AG08396 (cell line): ENCODE measurements around the gene GPR42.
"Not testable (repeated sequence)": the region's sequence is repeated elsewhere in the genome, so short reads cannot be mapped to it uniquely, and the experiment has no call there.

ENCODE experiments used
- DNase-seq: peaks from one replicate; pipeline ENCODE4 v3.0.0; 2012; ENCODE audit warnings: low spot score, mixed read lengths

The GPR42 gene

DNA sequence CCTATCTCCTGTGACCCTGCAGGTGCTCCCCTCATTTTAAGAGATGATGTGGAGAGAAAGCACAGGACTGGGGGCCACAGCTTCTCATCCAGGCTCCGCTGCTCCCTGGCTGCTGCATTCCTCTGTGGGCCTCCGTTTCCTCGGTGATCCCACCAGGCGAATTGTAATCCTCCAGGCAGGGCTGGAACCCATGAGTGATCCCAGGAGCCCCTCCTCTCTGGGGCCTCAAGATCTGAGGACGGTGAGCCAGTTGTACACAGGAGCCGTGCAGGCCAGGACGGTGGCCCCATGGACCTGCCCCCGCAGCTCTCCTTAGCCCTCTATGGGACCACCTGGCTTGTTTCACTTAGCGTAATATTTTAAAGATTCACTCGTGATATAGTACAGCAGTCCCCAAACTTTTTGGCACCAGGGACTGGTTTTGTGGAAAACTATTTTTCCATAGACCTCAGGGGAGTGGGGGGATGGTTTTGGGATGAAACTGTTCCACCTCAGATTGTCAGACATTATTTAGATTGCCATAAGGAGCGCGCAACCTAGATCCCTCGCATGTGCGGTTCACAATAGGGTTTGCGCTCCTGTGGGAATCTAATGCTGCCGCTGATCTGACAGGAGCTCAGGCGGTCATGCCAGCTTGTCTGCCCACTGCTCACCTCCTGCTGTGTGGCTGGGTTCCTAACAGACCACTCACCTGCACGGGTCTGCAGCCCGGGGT, 7.0 kb upstream of the GPR42 start:
- DNase-seq: no peak

GRCh38 chr19:35365303-35365702, 5.6 kb upstream of the GPR42 start:
- DNase-seq: no peak

- no peak for DNase-seq
These were observed 2.5 kb upstream of the GPR42 start for GRCh38 chr19:35368378-35368777.

- no peak for DNase-seq
These were observed 1.3 kb upstream of the GPR42 start for GRCh38 chr19:35369522-35369921.

DNA sequence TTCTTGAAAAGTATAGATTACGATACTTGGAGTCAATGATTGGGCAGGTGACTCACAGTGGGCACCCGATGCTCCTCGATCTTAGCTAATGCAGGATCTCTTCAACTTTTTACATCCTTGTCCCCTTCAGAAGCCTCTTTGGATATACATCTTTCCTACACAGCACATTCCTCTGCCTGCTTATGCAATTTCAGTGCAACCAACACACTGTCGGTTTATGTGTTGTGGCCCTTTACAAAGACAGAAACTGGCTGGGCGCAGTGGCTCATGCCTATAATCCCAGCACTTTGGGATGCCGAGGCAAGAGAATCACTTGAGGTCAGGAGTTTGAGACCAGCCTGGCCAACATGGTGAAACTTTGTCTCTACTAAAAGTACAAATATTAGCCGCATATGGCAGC, 2.6 kb downstream of the GPR42 start:
- no peak for DNase-seq

- not testable (repeated sequence) for DNase-seq
These were observed 3.2 kb downstream of the GPR42 start for GRCh38 chr19:35374031-35374430.

DNA sequence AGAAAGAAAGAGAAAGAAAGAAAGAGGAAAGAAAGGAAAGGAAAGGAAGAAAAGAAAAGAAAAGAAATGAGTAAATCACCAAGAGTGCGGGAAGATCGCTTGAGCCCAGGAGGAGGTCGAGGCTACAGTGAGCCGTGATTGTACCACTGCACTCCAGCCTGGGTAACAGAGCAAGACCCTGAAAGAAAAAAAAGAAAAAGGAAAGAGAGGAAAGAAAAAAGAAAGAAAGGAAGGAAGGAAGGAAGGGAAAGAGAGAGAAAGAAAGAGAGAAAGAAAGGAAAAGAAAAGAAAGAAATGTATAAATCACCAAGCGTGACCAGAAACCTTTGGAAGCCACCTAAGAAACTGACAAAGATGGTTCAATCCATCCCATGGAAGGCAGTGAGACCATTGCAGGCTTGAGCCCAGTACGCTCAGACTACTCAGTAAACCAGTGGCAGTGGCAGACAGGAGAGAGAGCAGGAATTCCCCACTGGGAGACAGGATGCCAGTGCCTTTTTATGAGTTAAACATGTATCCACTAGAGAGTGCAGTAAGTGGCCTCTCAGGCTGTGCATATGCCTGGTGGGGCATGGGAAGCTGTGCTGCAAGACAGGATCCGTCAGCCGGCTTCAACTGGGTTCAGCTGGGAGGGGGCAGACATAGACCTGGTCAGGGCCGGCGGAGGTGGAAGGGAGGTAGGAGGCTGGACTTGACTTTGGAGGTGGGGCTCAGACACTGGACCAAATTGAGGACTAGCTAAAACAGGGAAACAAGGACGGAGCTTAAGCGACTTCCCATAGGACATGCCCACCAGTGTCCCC, 4.8 kb downstream of the GPR42 start:
- no peak for DNase-seq

DNA sequence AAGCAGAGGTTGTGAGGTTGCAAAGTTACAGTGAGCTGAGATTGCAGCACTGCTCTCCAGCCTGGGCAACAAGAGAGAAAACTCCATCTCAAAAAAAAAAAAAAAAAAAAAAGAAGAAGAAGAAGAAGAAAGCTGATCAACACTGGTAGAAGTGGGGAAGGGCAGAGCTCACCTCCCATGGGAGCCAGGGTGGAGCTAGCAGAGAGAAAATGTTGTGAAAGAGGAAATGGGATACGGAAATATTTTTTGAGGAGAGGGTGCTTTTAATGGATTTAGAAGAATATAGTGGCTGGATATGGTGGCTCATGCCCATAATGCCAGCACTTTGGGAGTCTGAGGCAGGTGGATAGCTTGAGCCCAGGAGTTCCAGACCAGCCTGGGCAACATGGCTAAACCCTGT, 6.8 kb downstream of the GPR42 start:
- no peak for DNase-seq

- DNase-seq: no peak
These were observed 7.5 kb downstream of the GPR42 start for GRCh38 chr19:35378356-35378755.

GRCh38 chr19:35379545-35379944, 8.7 kb downstream of the GPR42 start:
- not testable (repeated sequence) for DNase-seq

GRCh38 chr19:35379992-35380391, 9.1 kb downstream of the GPR42 start:
- DNase-seq: no peak

- no peak for DNase-seq
These were observed 9.7 kb downstream of the GPR42 start for GRCh38 chr19:35380450-35381124.

- no peak for DNase-seq
These were observed 10.4 kb downstream of the GPR42 start for GRCh38 chr19:35381318-35381717.

- DNase-seq: no peak
These were observed 11.1 kb downstream of the GPR42 start for GRCh38 chr19:35381926-35382325.

DNA sequence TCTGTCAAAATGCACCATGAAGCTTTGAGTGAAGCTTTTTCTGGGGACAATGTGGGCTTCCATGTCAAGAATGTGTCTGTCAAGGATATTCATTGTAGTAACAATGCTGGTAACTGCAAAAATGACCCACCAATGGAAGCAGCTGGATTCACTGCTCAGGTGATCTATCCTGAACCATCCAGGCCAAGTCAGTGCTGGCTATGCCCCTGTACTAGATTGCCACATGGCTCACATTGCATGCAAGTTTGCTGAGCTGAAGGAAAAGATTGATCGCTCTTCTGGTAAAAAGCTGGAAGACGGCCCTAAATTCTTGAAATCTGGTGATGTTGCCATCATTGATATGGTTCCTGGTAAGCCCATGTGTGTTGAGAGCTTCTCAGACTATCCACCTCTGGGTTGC, 12.7 kb downstream of the GPR42 start:
- DNase-seq: no peak

GRCh38 chr19:35388277-35389054, 17.6 kb downstream of the GPR42 start:
- no peak for DNase-seq

DNA sequence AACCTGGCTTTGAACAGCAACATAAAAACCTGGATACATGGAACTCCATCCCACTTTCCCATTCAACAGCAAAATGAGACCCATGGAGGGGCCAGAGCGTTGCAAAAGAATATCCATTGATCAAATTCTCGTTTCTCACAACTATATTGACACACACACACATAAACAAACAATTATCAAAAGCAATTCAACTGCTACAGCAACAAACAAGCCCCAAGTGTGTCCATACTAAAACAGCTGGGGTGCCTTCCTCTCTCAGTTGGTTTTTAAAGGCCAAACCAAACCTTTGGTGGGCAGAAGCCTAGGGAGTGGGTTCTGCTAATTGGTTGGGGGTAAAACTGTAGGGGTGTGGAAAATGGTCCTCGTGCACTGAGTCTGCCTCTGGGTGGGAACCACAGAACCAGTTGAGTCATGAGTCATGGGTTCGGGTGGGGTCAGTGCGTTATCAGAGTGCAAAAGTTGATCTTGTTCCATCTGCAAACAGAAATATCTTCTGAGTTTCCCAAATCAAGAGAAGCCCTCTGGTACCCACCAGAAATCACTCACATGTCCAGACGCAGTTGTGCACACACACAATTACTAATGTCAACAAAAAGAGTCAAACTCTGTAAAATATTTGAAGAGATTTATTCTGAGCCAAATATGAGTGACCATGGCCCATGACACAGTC, 18.5 kb downstream of the GPR42 start:
- no peak for DNase-seq

GRCh38 chr19:35392742-35393715, 22.2 kb downstream of the GPR42 start:
- no peak for DNase-seq

- no peak for DNase-seq
These were observed 24.7 kb downstream of the GPR42 start for GRCh38 chr19:35395382-35396199.
